ENCODE data around the gene SPNS3. TPM values are rescaled to one million over a fixed set of nuclear protein-coding genes. Genes with fewer than 3 reads are reported as not detected.

SPNS3 gene
- total RNA-seq, 1 experiment from 2014 or later = 15.9 TPM

DNA sequence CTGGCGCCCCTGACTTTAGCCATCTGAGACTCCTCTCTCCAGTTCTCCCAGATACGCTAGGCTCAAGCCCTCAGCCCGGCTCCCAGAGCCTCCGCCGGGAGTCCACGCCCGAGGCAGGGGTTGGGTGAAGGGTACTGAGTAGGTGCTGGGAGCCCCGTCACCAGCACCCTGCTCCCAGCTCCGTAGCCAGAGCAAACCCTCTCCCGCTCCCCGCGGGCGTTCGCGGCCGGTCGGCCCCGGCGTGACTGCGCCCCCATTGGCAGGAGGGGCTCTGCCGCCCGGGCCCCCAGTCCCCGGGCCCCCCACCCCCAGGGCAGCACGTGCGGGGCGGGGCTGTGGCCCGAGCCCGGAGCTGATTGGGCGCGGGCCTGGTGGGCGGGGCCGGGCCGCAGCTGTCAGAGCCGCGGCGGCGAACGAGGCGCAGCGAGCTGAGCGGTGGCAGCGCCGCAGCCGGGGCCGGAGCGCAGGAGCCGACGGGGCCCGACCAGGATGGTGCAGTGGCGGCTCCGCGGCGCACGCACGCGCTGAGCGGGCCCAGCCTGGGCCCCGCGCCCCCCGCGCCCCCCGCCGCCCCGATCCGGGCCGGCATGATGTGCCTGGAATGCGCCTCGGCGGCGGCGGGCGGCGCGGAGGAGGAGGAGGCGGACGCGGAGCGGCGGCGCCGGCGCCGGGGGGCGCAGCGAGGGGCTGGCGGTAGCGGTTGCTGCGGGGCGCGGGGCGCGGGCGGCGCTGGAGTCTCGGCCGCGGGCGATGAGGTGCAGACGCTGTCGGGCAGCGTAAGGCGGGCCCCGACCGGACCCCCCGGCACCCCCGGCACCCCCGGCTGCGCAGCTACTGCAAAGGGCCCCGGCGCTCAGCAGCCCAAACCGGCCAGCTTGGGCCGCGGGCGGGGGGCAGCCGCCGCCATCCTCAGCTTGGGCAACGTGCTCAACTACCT is 65.0 kb downstream of the SPNS3 start, which contains the start of gene SPNS2:
TSS of gene SPNS2 (plus strand) at position 421 of the 937 bp plus-strand sequence. CDS start at position 588, 167 bp downstream.
- POLR2A ChIA-PET (ENCODE audit: unreplicated experiment) = interaction anchor here (0.5 to 0.7 kb wide), 6 partner anchors 10 to 1336 kb away, joined by 3 to 11 read pairs (median 4); no protein-coding TSS in a partner anchor
- Histone ChIP-seq H3K9me2 (ENCODE audit: insufficient read depth) (no peaks in the 10 kb centered on the region), H3K4me3 (peak within 1 kb of the TSS; percentile 81), H3K27me3 (ENCODE audit: insufficient read depth, low read depth) (no peaks in the 10 kb centered on the region), H3K4me2 (peak within 1 kb of the TSS; percentile 94), H2AFZ (peak within 1 kb of the TSS; percentile 67), H3K9me3 (ENCODE audit: insufficient read depth, low read depth) (no peaks in the 10 kb centered on the region), H4K20me1 (ENCODE audit: insufficient read depth) (no peaks in the 10 kb centered on the region), H3K27ac (peak within 1 kb of the TSS; percentile 78), H3K36me3 (ENCODE audit: low read depth) (no peaks in the 10 kb centered on the region), H3K4me1 (replicated peaks; ENCODE audit: insufficient read depth) (peaks cover 66% of the 10 kb centered on the region), H3F3A (ENCODE audit: insufficient read depth, low read depth) (peaks cover 60% of the 10 kb centered on the region), H3K79me2 (ENCODE audit: low read depth) (peaks cover 51% of the 10 kb centered on the region)
- no TSS peak for BruUV-seq (replicated peaks)
- TF ChIP-seq, protein P1, sequence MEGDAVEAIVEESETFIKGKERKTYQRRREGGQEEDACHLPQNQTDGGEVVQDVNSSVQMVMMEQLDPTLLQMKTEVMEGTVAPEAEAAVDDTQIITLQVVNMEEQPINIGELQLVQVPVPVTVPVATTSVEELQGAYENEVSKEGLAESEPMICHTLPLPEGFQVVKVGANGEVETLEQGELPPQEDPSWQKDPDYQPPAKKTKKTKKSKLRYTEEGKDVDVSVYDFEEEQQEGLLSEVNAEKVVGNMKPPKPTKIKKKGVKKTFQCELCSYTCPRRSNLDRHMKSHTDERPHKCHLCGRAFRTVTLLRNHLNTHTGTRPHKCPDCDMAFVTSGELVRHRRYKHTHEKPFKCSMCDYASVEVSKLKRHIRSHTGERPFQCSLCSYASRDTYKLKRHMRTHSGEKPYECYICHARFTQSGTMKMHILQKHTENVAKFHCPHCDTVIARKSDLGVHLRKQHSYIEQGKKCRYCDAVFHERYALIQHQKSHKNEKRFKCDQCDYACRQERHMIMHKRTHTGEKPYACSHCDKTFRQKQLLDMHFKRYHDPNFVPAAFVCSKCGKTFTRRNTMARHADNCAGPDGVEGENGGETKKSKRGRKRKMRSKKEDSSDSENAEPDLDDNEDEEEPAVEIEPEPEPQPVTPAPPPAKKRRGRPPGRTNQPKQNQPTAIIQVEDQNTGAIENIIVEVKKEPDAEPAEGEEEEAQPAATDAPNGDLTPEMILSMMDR (conservative IDR thresholded peaks at IDR 0.05) = no peak
- TF ChIP-seq EZH2 (IDR thresholded peaks at IDR 0.05; ENCODE audit: low read depth) = no peak
- intact Hi-C loops (cut with micrococcal nuclease; ENCODE audit: unreplicated experiment) = loop anchor here (5.0 kb wide), 1 partner anchor 129 kb away; no protein-coding TSS in a partner anchor
- CTCF ChIA-PET = interaction anchor here (0.6 to 1.2 kb wide), 3 partner anchors 23 to 102 kb away, joined by 3 to 7 read pairs (median 4); no protein-coding TSS in a partner anchor
- DNase-seq = peak; percentile 77 to 84

DNA sequence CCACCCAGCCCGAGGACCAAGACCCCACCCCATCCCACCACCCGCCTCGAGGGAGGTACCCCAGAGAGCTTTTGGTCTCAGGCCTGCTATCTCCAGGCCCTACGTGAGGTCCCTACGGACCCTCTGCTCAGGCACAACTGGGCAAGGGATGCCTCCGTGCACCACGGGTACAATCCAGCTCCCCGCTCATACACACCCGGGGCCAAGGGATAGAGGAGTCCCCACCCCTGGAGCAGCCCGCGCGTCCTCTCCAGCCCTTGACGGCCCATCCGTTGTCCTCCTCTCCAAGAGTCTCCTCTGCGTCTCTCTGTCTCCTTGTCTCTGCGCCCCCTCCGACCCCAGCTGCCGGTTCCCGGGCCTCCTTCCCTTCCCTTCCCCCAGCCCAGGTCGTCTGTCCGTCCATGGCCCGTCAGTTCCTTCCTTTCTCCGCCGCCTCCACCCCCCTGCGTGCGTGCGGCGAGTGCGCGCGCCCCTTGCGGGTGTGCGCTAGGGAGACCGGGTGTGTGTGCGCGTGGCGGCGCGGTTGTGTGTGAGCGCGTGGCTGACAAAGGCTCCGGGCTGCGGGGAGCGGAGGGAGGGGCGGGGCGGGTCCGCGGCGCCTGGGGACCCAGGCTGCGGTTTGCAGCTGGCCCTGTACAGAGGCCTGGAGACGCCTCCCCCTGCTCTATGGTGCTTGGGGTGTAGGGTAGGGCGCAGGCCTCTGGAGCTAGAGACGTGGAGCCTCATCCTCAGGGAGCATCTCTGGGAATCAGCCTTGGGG is 65.9 kb downstream of the SPNS3 start:
- Histone ChIP-seq H3K4me3 (peak overlapping the region; percentile 81), H3K9me3 (ENCODE audit: insufficient read depth, low read depth) (no peaks in the 10 kb centered on the region), H3K36me3 (ENCODE audit: low read depth) (no peaks in the 10 kb centered on the region), H3K9me2 (ENCODE audit: insufficient read depth) (no peaks in the 10 kb centered on the region), H3K4me2 (peak overlapping the region; percentile 90), H3K4me1 (replicated peaks; ENCODE audit: insufficient read depth) (peaks cover 72% of the 10 kb centered on the region), H3K27ac (peak overlapping the region; percentile 21; the same call in 1 of the 2 replicates), H3F3A (ENCODE audit: insufficient read depth, low read depth) (peaks cover 60% of the 10 kb centered on the region), H2AFZ (peak overlapping the region; percentile 67), H4K20me1 (ENCODE audit: insufficient read depth) (0 out of 2 replicates have a peak, but pooled peaks cover 9% of the 10 kb centered on the region), H3K79me2 (ENCODE audit: low read depth) (peaks cover 60% of the 10 kb centered on the region), H3K27me3 (ENCODE audit: insufficient read depth, low read depth) (no peaks in the 10 kb centered on the region)
- intact Hi-C loops (cut with micrococcal nuclease; ENCODE audit: unreplicated experiment) = loop anchor here (5.0 kb wide), 1 partner anchor 128 kb away; no protein-coding TSS in a partner anchor
- peak in 1 of 2 experiments; percentile 40 for DNase-seq
- ChIA-PET CTCF (interaction anchor here (0.6 to 1.1 kb wide), 3 partner anchors 22 to 101 kb away, joined by 3 to 7 read pairs (median 4); no protein-coding TSS in a partner anchor), POLR2A (ENCODE audit: unreplicated experiment) (interaction anchor here (0.6 to 0.7 kb wide), 2 partner anchors 19 to 29 kb away, joined by 3 to 11 read pairs; no protein-coding TSS in a partner anchor)
- TF ChIP-seq EZH2 (IDR thresholded peaks at IDR 0.05; ENCODE audit: low read depth) = no peak
- TF ChIP-seq, protein P1 (conservative IDR thresholded peaks at IDR 0.05) = no peak; the same call in 1 of the 2 replicates
- no TSS peak for BruUV-seq (replicated peaks)
